ENCODE results near the gene CFAP43.
A peak's percentile ranks its signal among the peaks of the same experiment; 100 is the strongest.
"Not testable (repeated sequence)": the region's sequence is repeated elsewhere in the genome, so short reads cannot be mapped to it uniquely, and the experiment has no call there.

CFAP43 gene

DNA sequence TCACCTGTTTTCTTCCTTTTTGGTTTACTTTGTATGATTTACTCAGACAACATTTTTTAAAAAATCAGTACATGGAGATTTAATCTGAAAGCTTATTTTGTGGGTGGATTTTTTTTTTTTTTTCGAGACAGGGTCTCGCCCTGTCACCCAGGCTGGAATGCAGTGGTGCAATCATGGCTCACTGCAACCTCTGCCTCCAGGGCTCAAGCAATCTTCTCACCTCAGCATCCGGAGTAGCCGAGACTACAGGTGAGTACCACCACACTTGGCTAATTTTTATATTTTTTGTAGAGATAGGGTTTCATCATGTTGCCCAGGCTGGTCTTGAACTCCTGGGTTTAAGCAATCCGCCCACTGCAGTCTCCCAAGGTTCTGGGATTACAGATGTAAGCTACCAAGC is 25.1 kb upstream of the CFAP43 start:
- no peak for DNase-seq

DNA sequence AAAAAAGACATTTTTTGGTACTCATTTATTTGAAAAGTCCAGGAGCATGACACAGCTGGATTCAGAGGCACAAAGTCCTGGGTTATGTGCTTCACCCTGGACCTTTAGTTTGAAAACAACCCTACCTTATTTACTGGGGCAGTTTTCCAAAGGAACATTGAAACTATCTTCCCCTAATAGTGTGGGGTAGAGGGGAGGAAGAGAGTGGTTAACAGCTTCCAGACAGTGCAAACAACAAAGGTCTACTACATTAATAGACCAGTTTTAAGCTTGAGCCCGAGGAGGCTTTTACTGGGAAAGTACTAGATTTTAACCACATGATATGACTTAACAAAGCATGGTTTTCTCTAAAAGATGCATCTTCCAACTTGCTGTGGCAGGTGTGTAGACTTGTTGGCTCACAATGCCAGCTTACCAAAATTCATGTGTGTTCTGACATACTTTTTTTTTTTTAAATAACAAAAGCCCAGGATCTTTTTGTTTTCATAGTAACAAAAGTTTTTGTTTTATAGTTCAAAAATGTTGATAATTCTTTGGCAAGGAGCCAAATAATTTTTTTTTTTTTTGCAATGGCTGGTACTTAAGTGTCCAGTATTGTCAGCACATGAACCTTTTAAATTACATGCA is 24.3 kb upstream of the CFAP43 start:
- DNase-seq: no peak

DNA sequence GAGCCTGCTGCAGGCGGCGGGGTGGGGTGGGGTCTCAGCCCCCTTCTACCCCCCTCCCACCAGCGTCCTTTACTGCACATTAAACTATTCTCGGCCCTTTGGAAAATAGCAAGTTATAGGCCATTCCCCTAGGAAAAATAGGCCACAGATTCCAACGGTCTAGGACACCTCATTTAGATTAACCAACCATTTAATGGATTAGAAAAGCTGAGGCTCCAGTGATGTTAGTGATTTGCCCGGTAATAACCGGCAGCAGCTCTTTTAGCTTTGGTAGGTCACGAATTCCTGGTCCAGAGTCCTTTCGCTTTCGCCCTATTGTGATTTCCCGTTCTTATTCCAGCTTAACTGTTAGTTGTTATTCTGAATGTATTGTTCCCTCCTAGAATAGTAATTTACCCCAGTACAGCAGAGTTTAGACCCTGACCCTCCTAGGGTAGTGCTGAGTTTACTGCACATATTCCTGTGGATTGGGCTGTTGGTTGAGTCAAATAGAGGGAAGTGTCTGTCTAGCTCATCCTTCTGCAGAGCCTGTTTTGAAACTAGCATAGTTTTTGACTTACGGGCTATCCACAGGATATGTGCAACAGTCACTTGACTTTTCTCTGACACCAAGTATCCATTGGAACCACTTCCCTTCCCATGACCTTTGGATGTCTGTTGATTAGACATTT is 23.3 kb upstream of the CFAP43 start:
- DNase-seq: peak in 1 of 2 donors; percentile 29

DNA sequence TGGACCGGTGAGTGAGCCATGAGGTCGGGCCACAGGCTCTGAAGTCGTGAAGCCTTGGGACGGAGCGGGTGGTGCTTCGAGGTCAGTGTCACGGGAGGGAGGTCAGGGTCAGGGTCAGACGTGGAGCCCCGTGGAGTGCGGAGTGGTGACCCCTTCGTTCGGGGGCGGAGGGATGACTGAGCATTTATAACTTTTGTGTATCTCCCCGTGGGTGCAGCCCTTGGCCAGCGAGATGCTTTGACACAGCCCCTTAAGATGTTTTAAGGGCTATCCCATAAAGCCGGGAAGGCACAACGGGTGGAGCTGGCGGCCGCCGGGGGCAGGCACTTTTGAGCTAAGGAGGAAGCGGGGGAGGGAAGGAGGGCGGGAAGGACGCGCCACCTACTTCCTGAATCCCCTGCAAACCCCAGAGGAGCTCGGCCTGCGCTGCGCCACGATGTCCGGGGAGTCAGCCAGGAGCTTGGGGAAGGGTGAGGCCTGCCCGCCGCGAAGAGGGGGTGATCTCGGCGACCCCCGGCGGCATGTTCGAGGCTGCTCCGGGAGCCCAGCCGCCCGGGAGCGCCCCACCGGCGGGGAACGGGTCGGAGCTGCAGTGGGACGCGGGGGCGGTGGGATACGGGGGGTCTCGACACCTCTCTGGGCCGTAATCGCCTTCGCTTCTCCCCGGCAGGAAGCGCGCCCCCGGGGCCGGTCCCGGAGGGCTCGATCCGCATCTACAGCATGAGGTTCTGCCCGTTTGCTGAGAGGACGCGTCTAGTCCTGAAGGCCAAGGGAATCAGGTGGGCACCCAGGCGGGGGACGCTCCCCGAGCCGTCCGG is 22.5 kb upstream of the CFAP43 start, which contains the start of gene GSTO1:
Gene GSTO1 (plus strand): TSS at position 400 of the 818 bp plus-strand sequence. CDS start 37 bp downstream, at position 437.
- peak; percentile 35 to 51 for DNase-seq

DNA sequence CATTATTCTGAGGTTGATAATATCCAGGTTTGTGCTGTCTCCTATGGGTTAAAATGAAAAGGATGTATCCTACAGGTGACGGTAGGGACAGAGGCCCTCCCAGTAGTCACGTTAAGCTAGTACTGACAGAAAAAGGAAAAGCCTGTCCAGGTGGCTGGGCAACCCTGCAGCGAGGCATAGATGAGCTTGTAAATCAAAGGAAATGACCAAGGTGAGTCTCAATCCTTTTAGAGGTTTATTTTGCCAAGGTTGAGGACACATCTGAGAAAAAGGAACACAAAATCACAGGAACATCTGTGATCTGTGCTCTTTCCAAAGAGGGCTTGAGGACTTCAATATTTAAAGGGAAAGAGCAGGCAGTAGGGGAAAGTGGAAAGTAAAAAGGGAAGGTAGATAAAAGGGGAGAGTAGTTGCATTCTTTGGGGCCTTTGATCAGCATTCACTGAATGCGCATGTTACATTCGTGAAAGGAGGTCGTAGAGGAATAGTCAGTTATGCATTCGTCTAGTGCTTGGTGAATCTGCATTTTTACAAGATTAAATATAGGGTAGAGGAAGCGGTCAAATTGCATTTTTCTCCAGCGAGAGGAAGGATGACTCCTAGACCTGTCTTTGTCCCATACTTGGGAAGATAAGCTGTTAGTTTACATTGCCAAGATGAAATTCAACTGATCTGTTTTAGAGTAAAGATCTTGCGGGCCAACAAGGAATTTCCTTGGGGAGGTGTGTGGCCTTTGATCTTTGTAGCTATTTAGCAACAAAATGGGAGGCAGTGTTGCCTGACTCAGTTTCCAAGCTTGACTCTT is 21.6 kb upstream of the CFAP43 start:
- no peak for DNase-seq

DNA sequence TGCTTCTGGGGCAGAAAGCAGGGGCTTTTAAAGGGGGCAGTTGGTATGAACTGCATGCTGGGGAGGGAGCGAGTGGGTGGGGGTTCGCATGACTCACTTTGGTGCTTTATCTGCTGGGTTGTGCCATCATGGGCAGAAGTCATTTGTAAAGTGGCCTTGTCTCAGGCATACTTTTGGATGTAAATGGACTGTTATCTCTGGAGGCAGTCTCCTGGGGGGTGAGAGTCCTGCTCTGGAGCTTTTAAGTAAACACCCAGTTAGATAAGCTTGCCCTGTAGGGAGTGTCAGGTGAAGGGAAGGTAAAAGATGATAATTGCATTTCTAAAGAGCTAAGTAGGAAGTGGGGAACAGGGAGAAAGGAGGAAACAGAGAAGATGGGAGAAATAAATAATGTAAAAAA is 20.9 kb upstream of the CFAP43 start:
- DNase-seq: no peak

DNA sequence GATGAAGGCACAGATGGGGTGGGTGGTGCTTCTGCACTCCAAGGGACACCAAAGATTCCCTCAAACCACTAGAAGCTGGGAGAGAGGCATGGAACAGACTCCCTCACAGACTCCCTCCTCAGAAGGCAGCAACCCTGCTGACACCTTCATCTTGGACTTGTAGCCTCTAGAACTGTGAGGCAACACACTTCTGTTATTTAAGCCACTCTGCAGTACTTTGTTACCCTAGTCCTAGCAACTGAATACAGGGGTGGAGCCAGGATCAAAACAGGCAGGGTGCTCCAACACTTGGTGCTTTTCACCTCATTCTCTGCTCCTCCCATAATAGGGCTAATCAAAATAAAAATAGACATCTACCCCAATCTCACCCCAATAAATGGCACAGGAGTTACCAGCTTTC is 20.2 kb upstream of the CFAP43 start:
- DNase-seq: no peak

DNA sequence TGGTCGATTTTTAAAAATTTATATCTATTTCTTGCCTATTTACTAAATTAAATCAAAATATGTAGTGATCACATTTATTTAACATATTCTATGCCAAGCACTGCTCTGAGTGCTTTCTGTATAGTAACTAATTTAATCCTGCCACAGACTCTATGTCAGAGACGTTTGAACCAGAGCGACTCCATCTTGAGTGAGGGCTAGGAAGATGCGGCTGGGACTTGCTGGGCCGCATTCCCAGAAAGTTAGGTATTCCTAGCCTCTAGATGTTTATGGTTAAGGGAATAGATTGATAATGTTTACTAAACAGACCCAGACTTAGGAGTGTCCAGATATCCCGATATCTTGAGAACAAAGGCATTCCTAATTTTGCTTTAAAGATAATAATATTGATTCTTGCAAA is 19.3 kb upstream of the CFAP43 start:
- DNase-seq: no peak

DNA sequence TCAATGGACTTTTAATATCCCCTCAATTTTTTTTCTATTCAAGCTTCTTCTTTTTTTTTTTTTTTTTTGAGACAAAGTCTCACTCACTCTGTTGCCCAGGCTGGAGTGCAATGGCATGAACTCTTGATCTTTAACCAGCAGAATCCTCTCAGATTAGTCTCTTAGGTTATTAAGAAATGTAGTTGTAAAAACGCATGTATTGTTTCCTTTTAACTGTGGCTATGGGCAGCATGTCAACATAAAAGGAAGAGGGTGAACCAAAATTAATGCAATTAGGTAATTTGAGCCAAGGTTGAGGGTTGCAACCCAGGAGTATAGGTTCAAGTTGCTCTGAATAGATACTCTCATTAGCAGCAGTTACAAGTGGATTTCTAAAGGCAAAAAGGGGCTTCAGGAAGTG is 18.2 kb upstream of the CFAP43 start:
- DNase-seq: no peak

DNA sequence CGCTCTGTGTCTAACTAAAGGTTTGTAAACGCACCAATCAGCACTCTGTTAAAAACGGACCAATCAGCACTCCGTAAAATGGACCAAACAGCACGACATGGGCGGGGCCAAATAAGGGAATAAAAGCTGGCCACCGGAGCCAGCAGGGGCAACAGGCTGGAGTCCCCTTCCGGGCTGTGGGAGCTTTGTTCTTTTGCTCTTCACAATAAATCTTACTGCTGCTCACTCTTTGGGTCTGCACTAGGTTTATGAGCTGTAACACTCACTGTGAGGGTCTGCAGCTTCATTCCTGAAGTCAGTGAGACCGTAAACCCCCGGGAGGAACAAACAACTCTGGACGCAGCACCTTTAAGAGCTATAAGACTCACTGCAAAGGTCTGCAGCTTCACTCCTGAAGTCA is 16.8 kb upstream of the CFAP43 start:
- not testable (repeated sequence) for DNase-seq

DNA sequence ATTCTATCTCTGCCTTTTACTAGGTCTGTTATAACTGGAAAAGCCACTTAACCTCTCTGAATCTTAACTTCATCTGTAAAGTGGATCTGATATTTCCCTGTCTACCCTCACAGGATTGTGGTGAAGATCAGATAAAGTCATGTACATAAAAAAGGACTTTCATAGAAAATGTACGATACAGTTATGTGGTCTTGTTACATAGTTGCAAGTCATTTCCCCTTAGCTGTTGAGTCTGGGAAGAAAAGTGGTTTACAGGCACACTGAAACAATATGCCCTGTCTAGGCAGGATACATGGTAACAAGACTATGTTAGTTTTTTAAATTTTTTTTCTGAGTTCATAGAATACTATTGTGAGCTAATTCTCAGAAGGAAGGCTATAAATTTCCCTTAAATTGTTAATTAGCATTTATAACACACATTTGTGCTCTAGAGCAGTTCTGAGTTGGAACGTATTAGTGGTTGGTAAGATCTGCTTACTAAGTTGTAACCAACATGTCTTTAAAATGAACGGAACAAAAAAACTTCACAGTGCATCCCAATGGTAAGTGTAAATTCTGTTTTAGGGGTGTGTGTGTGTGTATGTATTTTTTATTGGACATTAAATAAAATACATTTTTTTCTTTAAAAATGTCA is 15.5 kb upstream of the CFAP43 start:
- peak in 1 of 2 donors; percentile 57 for DNase-seq

DNA sequence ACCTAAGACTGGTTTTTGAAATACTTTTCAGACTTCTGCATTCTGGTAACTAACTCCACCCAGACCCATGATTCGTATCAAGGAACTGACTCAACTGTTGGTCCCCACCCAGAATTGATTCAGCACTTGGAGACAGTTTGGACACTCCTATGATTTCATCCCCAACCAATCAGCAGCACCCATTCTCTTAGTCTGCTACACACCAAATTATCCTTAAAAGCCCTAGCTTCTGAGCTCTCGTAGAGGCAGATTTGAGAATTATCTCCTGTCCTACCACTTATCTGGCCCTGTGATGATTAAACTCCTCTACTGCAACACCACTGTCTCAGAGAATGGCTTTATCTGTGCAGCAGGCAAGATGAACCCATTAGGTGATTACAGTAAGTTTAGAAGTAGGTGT is 14.8 kb upstream of the CFAP43 start:
- peak; percentile 10 to 92 for DNase-seq

DNA sequence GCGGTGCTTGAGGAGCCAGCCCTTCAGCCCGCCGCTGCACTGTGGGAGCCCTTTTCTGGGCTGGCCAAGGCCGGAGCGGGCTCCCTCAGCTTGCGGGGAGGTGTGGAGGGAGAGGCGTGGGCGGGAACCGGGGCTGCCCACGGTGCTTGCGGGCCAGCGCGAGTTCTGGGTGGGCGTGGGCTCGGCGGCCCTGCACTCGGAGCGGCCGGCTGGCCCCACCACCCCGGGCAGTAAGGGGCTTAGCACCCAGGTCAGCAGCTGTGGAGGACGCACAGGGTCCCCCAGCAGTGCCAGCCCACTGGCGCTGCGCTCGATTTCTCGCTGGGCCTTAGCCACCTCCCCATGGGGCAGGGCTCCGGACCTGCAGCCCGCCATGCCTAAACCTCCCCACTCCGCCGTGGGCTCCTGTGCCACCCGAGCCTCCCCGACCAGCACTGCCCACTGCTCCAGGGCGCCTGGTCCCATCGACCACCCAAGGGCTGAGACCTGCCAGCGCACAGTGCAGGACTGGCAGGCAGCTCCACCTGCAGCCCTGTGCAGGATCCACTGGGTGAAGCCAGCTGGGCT is 13.0 kb upstream of the CFAP43 start:
- DNase-seq: no peak

DNA sequence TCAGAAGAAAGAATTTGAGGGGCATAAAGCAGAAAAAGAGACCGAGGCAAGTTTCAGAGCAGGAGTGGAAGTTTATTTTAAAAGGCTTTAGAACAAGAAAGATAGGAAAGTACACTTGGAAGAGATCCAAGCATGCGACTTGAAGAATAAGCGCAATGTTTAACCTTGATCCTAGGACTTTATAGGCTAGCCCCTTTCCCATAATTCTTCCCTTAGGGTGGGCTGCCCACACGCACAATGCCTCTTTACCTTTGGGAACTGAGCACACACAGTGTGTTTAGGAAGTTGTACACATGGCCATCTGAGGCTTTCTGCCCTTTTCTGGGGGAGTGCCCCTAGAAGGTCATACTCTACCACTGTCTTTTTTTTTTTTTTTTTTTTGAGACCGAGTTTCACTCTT is 11.3 kb upstream of the CFAP43 start:
- DNase-seq: no peak

DNA sequence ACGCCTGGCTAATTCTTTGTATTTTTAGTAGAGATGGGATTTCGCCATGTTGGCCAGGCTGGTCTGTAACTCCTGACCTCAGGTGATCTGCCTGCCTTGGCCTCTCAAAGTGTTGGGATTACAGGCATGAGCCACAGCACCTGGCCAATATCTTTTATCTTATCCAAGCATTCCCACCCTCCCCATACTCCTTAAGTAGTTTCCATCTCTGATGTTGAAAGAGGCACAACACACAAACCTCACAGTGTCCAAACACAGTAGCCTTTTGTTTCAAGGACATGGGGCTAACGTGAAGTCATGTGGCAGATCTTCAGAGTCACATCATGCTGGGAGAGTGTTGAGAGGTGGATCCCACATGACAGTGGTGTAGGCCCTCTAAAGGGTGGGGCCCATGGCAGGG is 10.8 kb upstream of the CFAP43 start:
- not testable (repeated sequence) for DNase-seq

DNA sequence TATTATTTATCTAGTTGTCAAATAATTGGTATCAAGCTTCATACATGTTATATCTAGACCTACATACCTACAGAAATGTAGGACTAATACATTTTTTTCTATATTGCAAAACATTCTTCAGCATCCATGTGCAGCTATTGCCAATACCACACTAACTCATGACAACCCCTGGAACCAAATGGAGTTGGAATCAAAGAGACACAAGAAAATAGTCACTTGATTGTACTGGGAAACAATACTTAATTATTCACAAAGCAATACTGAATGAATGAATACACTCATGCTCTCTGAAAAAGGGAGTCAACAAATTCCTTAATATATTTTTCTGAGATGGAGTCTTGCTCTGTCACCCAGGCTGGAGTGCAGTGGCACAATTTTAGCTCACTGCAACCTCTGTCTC is 10.4 kb upstream of the CFAP43 start:
- DNase-seq: no peak

DNA sequence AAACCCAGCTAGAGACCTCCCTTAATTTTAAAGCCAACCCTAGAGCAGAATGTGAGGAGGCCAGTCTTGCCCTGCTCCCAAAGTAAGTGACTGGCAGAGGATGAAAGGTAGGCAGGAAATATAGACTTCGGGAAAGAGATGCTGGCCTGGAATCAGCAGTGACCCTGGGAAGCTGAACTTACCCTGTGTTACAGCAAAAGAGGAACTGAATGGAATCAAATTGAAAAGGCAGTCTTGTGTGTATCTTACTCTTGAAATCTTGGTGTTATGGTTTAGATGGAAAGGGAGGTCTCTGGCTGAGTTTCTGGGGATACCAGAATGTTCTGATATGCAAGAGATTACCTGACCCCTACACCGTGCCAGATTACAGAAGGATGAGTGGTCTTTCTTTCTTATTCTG is 7.9 kb upstream of the CFAP43 start:
- no peak for DNase-seq

DNA sequence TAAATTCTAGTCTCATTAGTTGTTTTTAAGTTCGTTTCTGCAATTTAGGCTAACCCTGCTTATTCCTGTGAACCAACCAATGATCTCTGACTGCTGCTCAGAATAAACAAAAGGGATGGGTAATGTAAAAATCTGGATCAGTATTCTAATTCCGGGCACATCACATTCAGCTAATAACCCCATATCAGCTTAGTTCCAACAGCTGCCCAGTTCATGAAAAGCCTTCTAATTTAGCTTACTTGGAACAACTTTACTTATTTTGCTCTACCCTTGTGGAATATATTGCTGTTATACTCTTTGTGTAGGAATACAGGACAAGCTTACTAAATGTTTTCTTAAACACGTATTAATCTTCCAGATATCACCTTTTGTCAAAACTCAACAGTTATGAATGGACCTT is 3.6 kb upstream of the CFAP43 start:
- DNase-seq: no peak

DNA sequence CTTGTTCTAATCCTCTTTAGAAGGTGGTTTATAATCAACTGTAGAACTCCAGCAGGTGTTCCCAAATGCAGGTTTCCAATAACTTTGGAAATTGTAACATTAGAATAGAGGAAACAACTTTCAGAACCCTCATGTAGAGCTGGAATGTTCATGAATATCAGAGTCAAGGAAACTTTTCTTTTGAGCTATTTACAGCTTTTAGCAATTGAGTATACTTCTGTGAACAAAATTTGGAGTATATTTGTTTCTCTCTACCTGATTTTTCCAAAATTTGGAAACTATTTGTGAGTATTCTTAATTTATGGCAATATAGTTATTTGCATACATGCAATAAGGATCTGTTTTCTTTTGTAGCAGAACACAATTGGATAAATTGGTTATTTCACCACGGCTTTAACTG is 2.8 kb upstream of the CFAP43 start:
- DNase-seq: no peak

DNA sequence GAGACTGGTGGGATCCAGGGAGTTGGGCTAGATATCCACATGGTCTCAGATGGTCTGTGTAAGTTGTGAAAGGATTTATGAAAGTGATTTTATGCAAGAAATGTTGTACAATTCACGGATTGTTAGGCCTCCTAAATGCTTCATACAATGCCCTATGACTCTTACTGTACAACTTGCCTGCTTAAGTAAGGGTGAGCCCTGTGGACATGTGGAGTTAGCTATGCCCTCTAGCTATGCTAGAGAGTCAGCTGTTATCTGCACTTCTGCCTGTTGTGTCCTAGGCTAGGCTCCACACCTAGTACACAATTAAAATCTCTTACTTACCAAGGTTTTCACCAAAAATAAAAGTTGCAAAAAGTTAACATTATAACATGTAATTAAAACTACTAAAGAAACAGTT is 1.7 kb upstream of the CFAP43 start:
- DNase-seq: no peak

DNA sequence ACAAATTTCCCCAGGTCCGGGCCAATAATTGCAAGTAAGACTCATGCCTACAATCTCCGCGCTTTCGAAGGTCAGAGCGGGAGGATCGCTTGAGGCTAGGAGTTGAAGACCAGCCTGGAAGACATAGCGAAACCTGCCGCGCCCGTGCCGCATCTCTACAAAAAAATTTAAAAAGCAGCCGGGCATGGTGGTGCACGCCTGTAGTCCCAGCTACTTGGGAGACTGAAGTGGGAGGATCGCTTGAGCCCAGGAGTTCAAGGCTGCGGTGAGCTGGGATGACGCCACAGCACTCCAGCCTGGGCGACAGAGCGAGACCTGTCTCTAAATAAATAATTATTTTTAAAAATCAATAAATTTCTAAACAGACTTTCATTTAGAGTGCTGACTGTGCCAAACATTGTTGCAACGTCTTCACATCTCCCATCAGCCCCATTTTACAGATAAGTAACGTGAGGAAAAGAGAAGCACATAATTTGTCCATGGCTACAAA is 494 bp upstream of the CFAP43 start:
- no peak for DNase-seq

DNA sequence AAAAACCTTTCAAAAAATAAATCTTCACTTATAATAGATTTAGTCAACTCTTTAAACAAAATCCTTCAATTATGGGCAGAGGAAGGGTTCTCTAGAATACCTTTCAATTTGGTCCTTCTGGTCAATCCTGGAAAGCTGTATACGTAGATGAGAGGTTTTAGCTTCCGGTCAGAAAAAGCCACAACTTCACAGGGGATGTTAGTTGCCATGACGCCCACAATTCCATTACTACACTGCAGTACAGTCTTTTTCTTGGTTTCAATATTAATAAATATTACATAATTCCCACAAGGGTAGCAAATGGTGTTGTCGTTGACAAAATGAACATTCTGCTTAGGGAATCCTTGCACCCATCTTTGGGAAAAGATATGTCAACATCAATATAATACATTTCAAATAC is 1.7 kb downstream of the CFAP43 start:
- no peak for DNase-seq

All from bone marrow (tissue), 2 donors.